ENCODE data around the gene PLEKHB2. TPM values are rescaled to one million over a fixed set of nuclear protein-coding genes. Genes with fewer than 3 reads are reported as not detected.
"Not testable (repeated sequence)": the region's sequence is repeated elsewhere in the genome, so short reads cannot be mapped to it uniquely, and the experiment has no call there.

PLEKHB2 gene
- total RNA-seq, 1 donor from 2014 or later, result 62.4 TPM

DNA sequence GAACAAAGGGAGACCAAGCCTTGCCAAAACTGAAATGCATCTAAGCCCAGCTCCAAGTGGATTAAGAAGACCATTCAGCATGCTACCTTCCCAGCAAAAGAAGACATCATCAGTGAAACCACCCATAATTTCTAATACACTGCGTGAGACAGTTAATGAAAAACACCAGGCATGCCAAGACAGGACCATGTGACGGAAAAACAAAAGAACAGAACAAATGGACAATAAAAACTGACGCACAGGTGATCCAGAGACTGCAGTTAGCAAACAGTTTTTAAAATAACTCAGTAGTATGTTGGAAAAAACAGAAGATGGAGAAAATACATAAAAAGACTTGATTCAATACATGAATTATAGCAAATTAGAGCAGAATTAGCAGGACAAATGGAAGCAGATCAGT lies 27.2 kb upstream of the PLEKHB2 start:
- no peaks in the 10 kb centered on the region for H3K9me3 Mint-ChIP-seq
- no peak overlapping the region for H3K4me3 Mint-ChIP-seq
- H3K27ac Mint-ChIP-seq, result no peak overlapping the region
- H3K27me3 Mint-ChIP-seq, result no peaks in the 10 kb centered on the region
- peaks cover 70% of the 10 kb centered on the region for H3K36me3 Mint-ChIP-seq (ENCODE audit: low read depth)
- H3K4me1 Mint-ChIP-seq, result peaks cover 13% of the 10 kb centered on the region
- no peak for DNase-seq
- intact Hi-C loops (cut with micrococcal nuclease), result no loop called here

GRCh38 chr2:131079931-131080330 lies 25.2 kb upstream of the PLEKHB2 start:
- H3K27me3 Mint-ChIP-seq; H3K4me3 Mint-ChIP-seq; H3K27ac Mint-ChIP-seq; DNase-seq; intact Hi-C loops (cut with micrococcal nuclease); H3K9me3 Mint-ChIP-seq: not testable (repeated sequence)
- peaks cover 62% of the 10 kb centered on the region for H3K36me3 Mint-ChIP-seq (ENCODE audit: low read depth)
- H3K4me1 Mint-ChIP-seq, result peaks cover 13% of the 10 kb centered on the region

DNA sequence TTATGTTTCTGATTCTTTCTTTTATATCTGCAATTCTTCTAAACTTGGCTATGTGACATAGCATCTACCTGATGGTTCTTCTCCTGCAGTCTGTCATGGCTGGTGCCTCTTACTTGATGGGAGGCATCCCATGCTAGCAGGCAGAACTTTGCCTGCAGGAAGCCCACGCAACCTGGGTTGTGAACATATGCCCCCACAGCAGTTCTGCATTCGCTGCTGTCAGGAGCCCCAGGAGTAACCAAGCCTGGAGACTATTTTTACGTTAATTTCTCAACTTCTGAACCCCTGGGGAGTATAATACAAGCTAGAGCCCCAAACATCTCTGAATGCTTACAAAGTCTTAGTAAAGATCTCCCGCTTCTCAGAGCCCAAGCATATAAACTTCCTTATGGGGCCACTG lies 23.9 kb upstream of the PLEKHB2 start:
- H3K27ac Mint-ChIP-seq, result no peak overlapping the region
- H3K4me1 Mint-ChIP-seq, result peaks cover 13% of the 10 kb centered on the region
- no peak overlapping the region for H3K4me3 Mint-ChIP-seq
- no peaks in the 10 kb centered on the region for H3K9me3 Mint-ChIP-seq
- intact Hi-C loops (cut with micrococcal nuclease), result no loop called here
- DNase-seq, result no peak
- H3K36me3 Mint-ChIP-seq (ENCODE audit: low read depth), result peaks cover 63% of the 10 kb centered on the region
- no peaks in the 10 kb centered on the region for H3K27me3 Mint-ChIP-seq

DNA sequence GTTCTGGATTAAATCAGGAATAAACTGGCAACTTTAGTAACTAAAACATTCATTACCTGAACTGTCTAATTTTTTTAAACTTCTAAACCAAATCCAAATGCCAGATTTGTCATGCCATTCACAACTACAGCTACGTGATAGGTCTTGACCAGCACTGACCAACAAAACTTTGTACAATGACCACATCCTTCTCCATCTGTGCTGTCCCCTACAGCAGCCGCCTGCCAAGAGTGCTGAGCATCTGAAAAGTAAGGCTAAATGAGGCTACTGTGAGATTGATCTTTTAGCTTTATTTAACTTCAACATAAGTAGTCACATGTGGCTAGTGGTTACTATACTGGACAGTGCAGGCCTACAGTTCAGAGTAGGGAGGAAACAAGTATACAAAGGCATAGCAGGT lies 19.5 kb upstream of the PLEKHB2 start:
- no peak overlapping the region for H3K4me3 Mint-ChIP-seq
- H3K27ac Mint-ChIP-seq, result no peak overlapping the region
- H3K9me3 Mint-ChIP-seq, result no peaks in the 10 kb centered on the region
- intact Hi-C loops (cut with micrococcal nuclease), result no loop called here
- no peak for DNase-seq
- peaks cover 8% of the 10 kb centered on the region for H3K4me1 Mint-ChIP-seq
- no peaks in the 10 kb centered on the region for H3K27me3 Mint-ChIP-seq
- peaks cover 60% of the 10 kb centered on the region for H3K36me3 Mint-ChIP-seq (ENCODE audit: low read depth)

GRCh38 chr2:131092458-131093005 lies 12.6 kb upstream of the PLEKHB2 start:
- Mint-ChIP-seq H3K27ac (peak overlapping the region; percentile 81), H3K4me3 (peak overlapping the region; percentile 78), H3K9me3 (no peaks in the 10 kb centered on the region), H3K4me1 (peaks cover 15% of the 10 kb centered on the region), H3K27me3 (peaks cover 5% of the 10 kb centered on the region), H3K36me3 (ENCODE audit: low read depth) (peaks cover 23% of the 10 kb centered on the region)
- DNase-seq, result no peak
- intact Hi-C loops (cut with micrococcal nuclease), result loop anchor here (1.0 to 5.0 kb wide), 3 partner anchors 13 to 400 kb away; partner anchors contain the start of genes MZT2A and PLEKHB2

DNA sequence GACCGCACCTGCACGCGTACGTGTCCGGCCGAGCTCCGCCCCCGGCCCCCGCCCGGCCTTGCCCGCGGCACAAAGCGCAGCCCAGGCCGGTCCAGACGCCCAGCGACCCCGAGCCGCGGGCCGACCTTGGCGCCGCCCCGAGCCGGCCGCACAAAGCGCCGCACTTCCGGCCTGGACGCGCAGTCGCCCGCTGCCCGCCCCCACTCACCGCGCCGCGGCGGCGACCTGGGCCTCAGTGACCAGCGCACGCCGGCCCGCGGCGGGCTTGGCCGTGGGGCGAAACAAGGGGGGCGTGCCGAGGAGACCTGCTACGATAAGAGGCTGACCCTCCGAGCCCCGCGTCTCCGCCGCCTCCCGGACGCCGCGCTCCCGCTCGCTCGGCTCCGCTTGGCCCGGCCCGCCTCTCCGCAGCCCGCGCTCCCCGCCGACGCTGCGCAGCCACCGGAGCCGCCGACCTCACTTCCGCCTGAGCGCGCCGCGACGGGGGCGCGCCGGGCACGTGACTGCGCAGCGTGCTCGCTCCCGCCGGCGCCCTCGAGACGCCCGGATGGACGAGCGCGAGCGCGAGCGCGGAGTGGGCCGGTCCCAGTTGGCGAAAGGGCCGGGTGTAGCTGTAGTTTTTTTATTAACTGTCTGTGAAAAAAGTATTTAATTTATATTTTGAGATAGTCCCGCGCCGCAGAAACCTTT lies 12.0 kb upstream of the PLEKHB2 start, which contains the start of gene FAM168B:
Gene FAM168B (minus strand): TSS at position 455 of the 690 bp plus-strand sequence. CDS start 10,814 bp downstream, outside the sequence.
- no peaks in the 10 kb centered on the region for H3K9me3 Mint-ChIP-seq
- peak within 1 kb of the TSS; percentile 95 for H3K4me3 Mint-ChIP-seq
- intact Hi-C loops (cut with micrococcal nuclease), result loop anchor here (1.0 to 5.0 kb wide), 3 partner anchors 12 to 400 kb away; partner anchors contain the start of genes MZT2A and PLEKHB2

GRCh38 chr2:131093696-131094462 lies 11.3 kb upstream of the PLEKHB2 start:
- no peak for DNase-seq

More for the DNA sequence above, 12.0 kb upstream of the PLEKHB2 start, which contains the start of gene FAM168B:
- H3K27me3 Mint-ChIP-seq, result peaks cover 7% of the 10 kb centered on the region
- H3K27ac Mint-ChIP-seq, result peak within 1 kb of the TSS; percentile 97
- peaks cover 17% of the 10 kb centered on the region for H3K36me3 Mint-ChIP-seq (ENCODE audit: low read depth)
- H3K4me1 Mint-ChIP-seq, result peaks cover 13% of the 10 kb centered on the region
- peak; percentile 97 for DNase-seq

GRCh38 chr2:131094463-131095281 lies 10.5 kb upstream of the PLEKHB2 start:
- Mint-ChIP-seq H3K4me3 (peak overlapping the region; percentile 95), H3K36me3 (ENCODE audit: low read depth) (peaks cover 8% of the 10 kb centered on the region), H3K9me3 (no peaks in the 10 kb centered on the region), H3K27me3 (peaks cover 7% of the 10 kb centered on the region), H3K27ac (peak overlapping the region; percentile 97), H3K4me1 (peaks cover 13% of the 10 kb centered on the region)
- no peak for DNase-seq
- intact Hi-C loops (cut with micrococcal nuclease), result loop anchor here (5.0 kb wide), 1 partner anchor 122 kb away; no protein-coding TSS in a partner anchor

More at GRCh38 chr2:131093696-131094462, 11.3 kb upstream of the PLEKHB2 start:
- H3K27ac Mint-ChIP-seq, result peak overlapping the region; percentile 97
- intact Hi-C loops (cut with micrococcal nuclease), result loop anchor here (1.0 to 5.0 kb wide), 3 partner anchors 11 to 399 kb away; partner anchors contain the start of genes MZT2A and PLEKHB2
- H3K9me3 Mint-ChIP-seq, result no peaks in the 10 kb centered on the region
- peaks cover 7% of the 10 kb centered on the region for H3K27me3 Mint-ChIP-seq
- H3K4me1 Mint-ChIP-seq, result peaks cover 13% of the 10 kb centered on the region
- H3K36me3 Mint-ChIP-seq (ENCODE audit: low read depth), result peaks cover 13% of the 10 kb centered on the region
- peak overlapping the region; percentile 95 for H3K4me3 Mint-ChIP-seq

DNA sequence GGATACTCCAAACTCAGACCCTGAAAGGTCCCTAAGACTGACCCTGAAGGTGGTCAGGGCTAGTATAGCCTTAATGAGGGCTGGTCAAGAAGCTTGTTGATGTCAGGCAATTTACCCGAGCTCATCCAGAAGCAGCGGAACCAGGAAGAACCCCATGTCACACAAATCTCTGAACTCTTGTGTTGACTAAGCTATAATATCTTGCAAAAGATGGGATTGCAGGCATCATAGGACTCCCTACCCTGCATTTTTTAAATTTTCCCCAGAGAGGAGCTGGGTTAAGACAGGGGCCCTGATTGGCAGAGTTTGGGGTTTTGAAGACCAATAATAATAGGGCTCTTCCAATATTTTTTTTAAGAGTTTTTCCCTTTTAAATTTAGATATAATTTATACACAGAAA lies 2.0 kb upstream of the PLEKHB2 start:
- no peak for DNase-seq
- Mint-ChIP-seq H3K4me3 (no peak overlapping the region), H3K4me1 (peaks cover 34% of the 10 kb centered on the region), H3K9me3 (no peaks in the 10 kb centered on the region), H3K36me3 (ENCODE audit: low read depth) (peaks cover 11% of the 10 kb centered on the region), H3K27me3 (no peaks in the 10 kb centered on the region), H3K27ac (no peak overlapping the region)
- intact Hi-C loops (cut with micrococcal nuclease), result loop anchor here (10.0 kb wide), 1 partner anchor 308 kb away; no protein-coding TSS in a partner anchor

- peak; percentile 86 for DNase-seq
- peaks cover 41% of the 10 kb centered on the region for H3K4me1 Mint-ChIP-seq
- H3K27me3 Mint-ChIP-seq, result no peaks in the 10 kb centered on the region
- intact Hi-C loops (cut with micrococcal nuclease), result loop anchor here (1.0 to 10.0 kb wide), 5 partner anchors 11 to 732 kb away; partner anchors contain the start of genes FAM168B and MZT2A
- peak overlapping the region; percentile 95 for H3K27ac Mint-ChIP-seq
- peak overlapping the region; percentile 92 for H3K4me3 Mint-ChIP-seq
- H3K9me3 Mint-ChIP-seq, result no peaks in the 10 kb centered on the region
- peaks cover 20% of the 10 kb centered on the region for H3K36me3 Mint-ChIP-seq (ENCODE audit: low read depth)
Measured at GRCh38 chr2:131104487-131105155, 515 bp upstream of the PLEKHB2 start.

DNA sequence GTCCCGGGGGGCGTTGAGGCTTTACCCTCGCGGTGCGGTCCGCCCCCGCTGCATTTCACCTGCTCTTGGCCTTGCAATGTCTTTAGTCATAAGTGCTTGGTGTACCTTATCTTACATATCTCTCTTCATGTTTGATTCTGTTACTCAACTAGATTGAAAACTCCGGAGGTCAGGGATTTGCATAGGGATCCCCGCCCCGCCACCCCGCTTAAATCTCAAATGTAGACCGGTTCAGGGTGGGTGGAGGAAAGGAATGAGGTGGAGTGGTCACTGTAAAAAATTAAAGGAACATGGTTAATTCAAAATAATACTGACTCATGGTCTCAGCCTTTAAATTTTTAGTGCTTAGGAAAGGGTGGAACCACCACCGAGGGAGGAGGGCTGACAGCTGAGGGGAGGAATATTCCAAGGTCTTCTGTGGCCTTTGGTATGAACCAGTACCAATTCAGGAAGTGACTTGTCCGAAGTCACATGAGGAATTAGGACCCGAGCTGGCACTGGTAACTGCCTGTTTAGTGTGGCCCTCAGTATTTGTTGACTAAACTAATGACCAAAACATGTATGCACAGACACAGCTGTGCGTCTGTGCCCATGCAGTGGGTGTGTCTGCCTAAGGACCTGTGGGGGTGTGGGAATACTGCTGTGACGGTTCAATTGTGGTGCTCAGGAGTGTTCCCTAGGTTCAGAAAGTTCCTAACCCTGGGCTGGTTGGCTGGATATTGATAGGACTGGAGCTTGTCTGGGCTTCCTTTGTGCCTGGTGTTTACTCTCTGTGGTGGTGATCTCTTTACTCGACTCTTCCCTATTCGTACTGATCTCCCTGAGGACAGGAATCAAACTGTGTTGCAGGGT lies 1.0 kb downstream of the PLEKHB2 start:
- peaks cover 28% of the 10 kb centered on the region for H3K36me3 Mint-ChIP-seq (ENCODE audit: low read depth)
- DNase-seq, result peak; percentile 69
- no peaks in the 10 kb centered on the region for H3K9me3 Mint-ChIP-seq
- peak overlapping the region; percentile 92 for H3K4me3 Mint-ChIP-seq
- peak overlapping the region; percentile 95 for H3K27ac Mint-ChIP-seq
- H3K4me1 Mint-ChIP-seq, result peaks cover 48% of the 10 kb centered on the region
- no peaks in the 10 kb centered on the region for H3K27me3 Mint-ChIP-seq
- intact Hi-C loops (cut with micrococcal nuclease), result loop anchor here (1.0 to 10.0 kb wide), 5 partner anchors 13 to 734 kb away; partner anchors contain the start of genes FAM168B and MZT2A

DNA sequence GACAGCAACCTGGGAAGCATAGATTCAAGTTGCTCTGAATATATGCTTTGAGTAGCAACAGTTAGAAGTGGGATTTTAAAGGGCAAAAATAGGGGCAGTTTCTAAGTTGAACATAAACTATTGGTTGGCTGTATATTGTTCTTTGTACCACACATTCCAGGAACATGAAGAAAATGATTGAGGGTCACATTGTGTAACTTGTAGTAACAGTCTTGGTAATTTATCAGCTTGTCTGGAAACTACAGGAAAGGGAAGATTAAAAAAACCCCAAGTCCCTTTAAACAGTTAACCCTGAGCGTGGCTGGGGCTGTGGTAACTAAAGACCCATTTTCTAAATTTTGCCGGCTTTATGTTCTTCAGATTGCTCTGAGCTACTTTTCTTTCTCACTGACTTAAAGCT lies 7.4 kb downstream of the PLEKHB2 start:
- intact Hi-C loops (cut with micrococcal nuclease), result no loop called here
- Mint-ChIP-seq H3K4me3 (no peak overlapping the region), H3K9me3 (peaks cover 8% of the 10 kb centered on the region), H3K36me3 (ENCODE audit: low read depth) (peaks cover 60% of the 10 kb centered on the region), H3K27me3 (no peaks in the 10 kb centered on the region), H3K27ac (no peak overlapping the region), H3K4me1 (peaks cover 40% of the 10 kb centered on the region)
- no peak for DNase-seq

Data from activated CD4-positive, alpha-beta T cell treated with anti-CD3 and anti-CD28 coated beads, Interleukin-2, amount 10 ng/mL, durations not matched to agents 24 days and 14 days (primary cell).